HG02610 (cell line): ENCODE results near the gene HYDIN.
A peak's percentile ranks its signal among the peaks of the same experiment; 100 is the strongest.

ENCODE experiments used
- ATAC-seq: cut with Tn5 transposase; IDR thresholded peaks from one replicate; pipeline ENCODE4 v1.9.1; 2021; ENCODE audit warnings: mild to moderate bottlenecking, moderate library complexity; ENCODE audit not compliant: unreplicated experiment

The HYDIN gene

DNA sequence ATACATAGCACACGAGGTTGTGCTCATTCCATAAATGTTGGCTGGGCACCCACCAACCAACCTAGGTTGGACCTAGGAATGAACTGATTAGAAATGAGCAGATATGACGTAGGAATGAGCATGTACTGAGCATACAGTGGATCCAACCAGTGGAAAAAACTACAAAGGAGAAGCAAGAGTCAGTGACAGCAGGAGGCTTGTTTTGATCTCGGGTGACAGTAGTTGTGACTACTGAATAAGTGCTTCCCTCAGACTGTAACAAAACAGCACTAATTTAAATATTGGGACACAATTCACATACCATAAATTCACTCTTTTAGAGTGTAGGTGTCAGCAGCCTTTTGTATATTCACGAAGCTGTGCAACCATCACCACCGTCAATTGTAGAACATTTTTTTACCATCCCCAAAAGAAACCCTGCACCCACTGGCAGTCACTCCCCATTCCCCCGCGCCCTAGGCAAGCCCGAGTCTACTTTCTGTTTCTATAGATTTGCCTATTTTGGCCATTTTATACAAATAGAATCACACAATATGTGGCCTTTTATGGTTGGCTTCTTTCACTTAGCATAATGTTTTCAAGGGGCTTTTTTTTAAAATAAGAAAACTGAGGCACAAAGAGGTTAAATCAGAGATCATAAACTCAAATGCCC is 436.5 kb downstream of the HYDIN start:
- ATAC-seq: peak; percentile 52

GRCh38 chr16:70790815-70791214 is 439.7 kb downstream of the HYDIN start:
- ATAC-seq: no peak

GRCh38 chr16:70789595-70790447 is 440.7 kb downstream of the HYDIN start:
- no peak for ATAC-seq

- no peak for ATAC-seq
These were observed 441.6 kb downstream of the HYDIN start for GRCh38 chr16:70788668-70789594.

GRCh38 chr16:70786020-70786755 is 444.3 kb downstream of the HYDIN start:
- no peak for ATAC-seq

- no peak for ATAC-seq
These were observed 445.6 kb downstream of the HYDIN start for GRCh38 chr16:70784692-70785555.

DNA sequence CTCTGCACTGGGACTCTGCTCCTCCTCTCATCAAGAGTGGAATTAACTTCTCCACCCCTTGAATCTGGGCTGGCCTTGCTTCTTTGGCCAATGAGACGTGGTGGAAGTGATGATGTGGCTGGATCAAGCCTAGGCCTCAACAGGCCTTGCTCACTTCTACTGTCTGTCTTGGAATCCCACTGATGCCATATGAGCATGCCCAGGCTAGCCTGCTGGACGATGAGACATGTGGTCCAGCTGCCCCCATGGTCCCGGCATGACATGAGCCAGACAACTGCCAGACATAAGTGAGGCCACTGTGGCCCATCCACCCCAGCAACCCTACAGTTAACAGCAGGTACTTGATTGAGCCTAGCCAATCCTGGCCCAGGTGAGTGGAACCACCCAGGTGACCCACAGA is 448.3 kb downstream of the HYDIN start:
- ATAC-seq: no peak

- ATAC-seq: no peak
These were observed 448.7 kb downstream of the HYDIN start for GRCh38 chr16:70781800-70782199.

DNA sequence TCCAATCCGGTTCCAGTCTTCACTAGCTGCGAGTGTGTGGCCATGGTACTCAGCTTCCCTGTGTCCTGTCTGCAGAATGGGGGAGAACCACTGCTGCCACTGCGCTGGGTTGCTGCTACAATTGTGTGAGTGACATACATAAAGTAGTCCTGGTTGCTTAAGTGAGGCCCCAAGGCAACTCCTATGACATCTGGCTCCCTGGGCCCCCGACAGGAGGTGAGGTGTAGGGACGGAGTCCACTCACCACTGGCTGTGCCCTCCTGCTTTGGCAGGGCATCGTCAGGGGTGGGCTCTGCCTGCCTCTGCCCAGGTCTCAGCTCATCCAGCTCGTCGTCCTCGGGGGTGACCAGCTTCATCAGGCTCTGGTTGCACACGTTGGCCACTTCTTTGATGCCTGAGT is 450.0 kb downstream of the HYDIN start:
- no peak for ATAC-seq

DNA sequence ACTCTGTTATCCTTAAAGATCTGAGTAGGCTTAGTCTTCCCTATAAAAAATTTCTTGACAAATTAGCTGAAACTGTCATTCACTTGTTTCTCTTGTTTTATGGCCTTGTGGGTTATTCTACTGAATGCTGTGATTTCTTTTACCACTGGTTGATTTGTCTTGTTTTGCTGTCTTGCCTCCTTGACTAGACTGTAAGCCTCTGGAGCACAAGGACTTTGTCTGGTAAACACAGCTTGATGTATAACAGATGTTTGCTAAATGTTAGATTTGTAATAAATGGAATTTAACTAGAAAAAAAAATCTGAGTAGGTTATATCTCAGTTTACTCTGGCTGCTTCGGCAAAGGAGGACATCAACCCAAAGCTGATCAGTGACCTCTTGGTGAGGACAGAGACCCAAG is 451.2 kb downstream of the HYDIN start:
- no peak for ATAC-seq

- ATAC-seq: no peak
These were observed 451.6 kb downstream of the HYDIN start for GRCh38 chr16:70778901-70779309.

DNA sequence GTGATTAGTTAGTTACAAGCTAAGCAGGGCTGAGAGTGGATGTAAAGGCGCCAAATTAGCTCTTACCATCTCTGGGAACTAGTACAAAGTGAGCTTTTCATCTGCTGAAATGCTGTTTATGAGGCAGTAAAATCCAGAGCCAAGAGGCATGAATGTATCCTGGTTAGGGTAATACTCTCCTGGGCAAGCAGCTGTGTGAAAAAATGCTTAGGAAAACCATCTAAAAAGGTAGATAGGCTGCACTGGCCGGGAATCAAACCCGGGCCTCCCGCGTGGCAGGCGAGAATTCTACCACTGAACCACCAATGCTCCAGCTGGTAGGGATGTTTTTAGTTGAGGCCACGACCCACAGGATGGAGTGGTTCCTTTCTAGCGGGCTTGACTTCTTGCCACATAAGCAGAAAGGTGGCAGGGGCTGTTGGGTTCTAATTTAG is 452.5 kb downstream of the HYDIN start:
- no peak for ATAC-seq

DNA sequence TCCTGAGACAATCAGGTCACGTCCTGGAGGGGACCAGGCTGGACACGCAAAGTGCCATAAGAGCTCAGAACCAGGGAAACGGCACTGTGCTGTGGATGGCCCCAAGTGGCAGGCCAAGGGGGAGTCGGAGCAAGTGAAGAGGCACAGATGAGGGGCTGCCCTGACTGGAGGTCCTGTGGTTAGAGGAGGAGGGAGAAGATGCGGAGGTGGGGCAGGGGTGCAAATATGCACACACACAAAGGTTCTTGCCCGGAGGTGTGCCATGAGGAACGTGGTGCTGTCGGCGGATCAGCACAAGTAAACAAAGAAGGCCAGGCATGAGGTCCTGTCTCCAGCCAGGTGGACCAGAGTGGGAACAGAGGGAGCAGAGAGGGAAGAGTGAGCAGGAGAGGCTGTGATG is 453.0 kb downstream of the HYDIN start:
- no peak for ATAC-seq

GRCh38 chr16:70775399-70775798 is 455.1 kb downstream of the HYDIN start:
- no peak for ATAC-seq

DNA sequence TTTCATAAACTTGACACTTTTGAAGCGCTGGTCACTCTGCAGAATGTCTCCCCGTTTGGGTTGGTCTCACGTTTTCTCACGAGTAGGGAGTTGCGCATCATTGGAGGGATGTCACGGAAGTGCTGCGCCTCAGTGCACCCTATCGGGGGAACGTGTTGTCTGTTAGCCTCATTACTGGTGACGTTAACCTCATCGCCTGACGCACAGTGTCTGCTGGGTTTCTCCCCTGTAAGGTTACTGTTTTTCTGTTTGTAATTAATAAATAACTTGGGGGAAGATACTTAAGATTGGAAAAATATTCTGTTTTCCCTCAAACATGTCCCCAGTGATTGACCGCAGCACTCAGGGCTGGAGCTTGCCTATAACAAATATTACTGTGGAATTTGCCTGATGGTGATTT is 456.3 kb downstream of the HYDIN start:
- ATAC-seq: no peak

DNA sequence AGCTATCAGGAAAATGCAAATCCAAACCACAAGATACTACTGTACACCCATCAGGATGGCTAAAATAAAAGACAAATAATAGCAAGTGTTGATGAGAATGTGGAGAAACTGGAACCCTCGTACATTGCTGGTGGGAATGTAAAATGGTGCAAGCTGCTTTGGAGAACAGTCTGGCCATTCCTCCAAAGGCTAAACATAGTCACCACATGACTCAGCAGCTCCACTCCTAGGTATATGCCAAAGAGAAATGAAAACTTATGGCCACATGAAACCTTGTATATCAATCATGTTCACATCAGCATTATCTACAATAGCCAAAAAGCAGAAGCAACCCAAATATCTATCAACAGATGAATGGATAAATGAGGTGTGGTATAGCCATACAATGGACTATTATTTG is 458.0 kb downstream of the HYDIN start:
- ATAC-seq: no peak

DNA sequence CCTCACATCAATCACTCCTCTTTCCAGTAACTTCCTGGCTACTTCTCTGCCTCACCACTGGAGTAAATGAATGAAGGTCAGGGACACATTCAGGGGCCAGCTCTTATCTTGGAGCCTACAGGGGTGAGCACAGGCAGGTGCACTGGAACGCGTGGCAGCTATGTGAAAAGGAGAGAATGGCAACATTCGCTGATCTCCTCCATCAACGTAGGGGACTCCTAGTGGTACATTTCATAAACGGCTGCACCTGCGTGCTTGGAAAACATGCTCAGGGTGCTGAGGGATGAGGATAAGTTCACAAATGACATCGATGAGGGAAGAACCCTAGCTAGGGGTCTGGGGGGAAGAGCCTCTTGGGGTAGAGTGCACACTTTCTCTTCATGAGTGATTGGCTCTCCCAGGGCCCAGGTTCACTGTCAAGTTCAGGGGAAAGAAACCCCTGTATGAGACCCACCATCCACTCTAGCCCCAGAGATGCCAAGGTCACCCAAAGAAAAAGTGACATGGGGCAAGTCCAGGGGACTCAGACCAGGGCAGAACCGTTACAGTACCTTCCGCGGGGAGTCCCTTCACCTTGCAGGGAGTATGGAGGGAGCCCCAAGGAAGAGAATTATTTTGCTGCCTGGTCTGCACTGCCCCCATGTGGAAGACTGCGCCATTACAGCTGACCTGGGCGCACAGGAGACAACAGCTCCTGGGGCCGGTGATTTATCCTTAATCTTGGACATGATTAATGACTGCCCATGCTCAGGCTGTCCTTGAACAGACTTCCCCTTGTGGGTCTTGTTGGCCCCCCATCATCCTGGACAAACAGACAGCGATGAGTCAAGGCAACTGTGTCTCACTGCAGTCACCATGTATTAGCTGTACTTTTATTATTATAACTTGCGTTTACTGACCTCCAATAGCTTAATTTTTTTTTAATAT is 459.6 kb downstream of the HYDIN start:
- no peak for ATAC-seq

- ATAC-seq: no peak
These were observed 460.3 kb downstream of the HYDIN start for GRCh38 chr16:70770291-70770625.

DNA sequence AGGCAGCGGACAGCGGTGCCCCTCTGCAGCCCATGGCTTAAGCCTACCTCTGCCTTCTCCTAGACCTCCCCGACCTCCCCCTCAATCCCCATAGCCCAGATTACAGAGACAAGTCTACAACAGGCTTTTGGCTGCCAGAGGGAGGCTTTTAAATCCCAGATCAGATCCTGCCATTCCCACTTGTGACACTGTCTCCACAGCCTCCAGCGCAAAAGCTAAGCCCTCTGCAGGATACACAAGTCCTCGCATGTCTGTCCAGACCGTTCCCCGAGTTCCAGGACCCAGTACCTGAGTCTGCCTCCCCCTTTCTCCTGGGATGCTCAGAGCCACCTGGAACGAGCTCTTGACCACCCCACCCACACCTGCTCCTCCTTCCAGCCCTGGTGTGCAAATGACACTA is 460.8 kb downstream of the HYDIN start:
- no peak for ATAC-seq
